ENCODE data around the gene PHC3. TPM values are rescaled to one million over a fixed set of nuclear protein-coding genes. Genes with fewer than 3 reads are reported as not detected.

Gene PHC3
- total and polyA plus RNA-seq, 10 donors, result 4.9 to 130 (median 92.8) TPM

DNA sequence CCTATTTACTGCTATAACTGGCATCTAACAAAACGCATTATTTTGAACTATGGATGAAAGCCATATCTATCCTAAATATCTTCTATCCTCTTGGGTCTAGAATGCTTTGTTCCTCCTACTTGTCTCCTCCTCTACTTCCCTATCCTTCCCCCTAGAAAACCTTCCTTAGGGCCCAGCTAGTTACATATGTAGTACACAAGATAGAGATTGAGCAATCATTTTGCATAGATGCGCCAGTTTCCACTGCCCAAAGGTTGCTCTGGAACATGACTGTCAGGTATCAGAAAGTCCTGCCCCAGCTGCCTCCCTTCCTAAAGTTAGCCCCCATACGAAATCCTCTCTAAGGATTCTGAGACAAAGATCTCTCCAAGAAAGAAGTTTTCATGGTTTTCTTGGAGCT lies 88.6 kb downstream of the PHC3 start:
- intact Hi-C loops (cut with DNase I; ENCODE audit: low total_unique reads), result no loop called here
- peak in 1 of 3 donors; percentile 6 for TF ChIP-seq POLR2AphosphoS5 (IDR thresholded peaks at IDR 0.05)
- TF ChIP-seq, protein P1, sequence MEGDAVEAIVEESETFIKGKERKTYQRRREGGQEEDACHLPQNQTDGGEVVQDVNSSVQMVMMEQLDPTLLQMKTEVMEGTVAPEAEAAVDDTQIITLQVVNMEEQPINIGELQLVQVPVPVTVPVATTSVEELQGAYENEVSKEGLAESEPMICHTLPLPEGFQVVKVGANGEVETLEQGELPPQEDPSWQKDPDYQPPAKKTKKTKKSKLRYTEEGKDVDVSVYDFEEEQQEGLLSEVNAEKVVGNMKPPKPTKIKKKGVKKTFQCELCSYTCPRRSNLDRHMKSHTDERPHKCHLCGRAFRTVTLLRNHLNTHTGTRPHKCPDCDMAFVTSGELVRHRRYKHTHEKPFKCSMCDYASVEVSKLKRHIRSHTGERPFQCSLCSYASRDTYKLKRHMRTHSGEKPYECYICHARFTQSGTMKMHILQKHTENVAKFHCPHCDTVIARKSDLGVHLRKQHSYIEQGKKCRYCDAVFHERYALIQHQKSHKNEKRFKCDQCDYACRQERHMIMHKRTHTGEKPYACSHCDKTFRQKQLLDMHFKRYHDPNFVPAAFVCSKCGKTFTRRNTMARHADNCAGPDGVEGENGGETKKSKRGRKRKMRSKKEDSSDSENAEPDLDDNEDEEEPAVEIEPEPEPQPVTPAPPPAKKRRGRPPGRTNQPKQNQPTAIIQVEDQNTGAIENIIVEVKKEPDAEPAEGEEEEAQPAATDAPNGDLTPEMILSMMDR (IDR thresholded peaks at IDR 0.05 in 8 of 11, conservative IDR thresholded peaks at IDR 0.05 in 3 of 11), result no peak
- peaks cover 0 to 100% (median 42%) of the 10 kb centered on the region in 6 donors for H3K36me3 ChIP-seq

DNA sequence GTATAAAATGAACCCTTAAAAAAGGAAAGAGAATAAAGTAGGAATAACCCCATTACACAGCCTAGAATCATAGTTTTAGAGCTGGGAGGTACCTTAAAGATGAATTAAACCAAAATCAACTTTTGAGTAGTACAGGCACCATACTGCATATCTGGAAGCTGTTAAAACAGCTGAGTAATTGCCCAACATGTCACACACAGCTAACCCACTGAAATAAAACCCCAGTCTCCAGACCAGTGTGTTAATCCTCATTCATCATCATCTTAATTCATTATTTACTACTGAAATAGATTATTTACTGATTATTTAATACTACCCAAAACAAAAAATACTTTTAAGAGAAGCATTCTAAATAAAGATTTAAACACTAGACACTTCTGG lies 90.9 kb downstream of the PHC3 start:
- peaks cover 0 to 6% (median 0%) of the 10 kb centered on the region in 6 donors for H3K4me1 ChIP-seq
- H3K27ac ChIP-seq, result no peak overlapping the region
- no peaks in the 10 kb centered on the region for H3K27me3 ChIP-seq (replicated peaks in 1 of 7)
- no peaks in the 10 kb centered on the region for H3K9me3 ChIP-seq
- no peak for DNase-seq
- intact Hi-C loops (cut with DNase I; ENCODE audit: low total_unique reads), result no loop called here
- H3K4me3 ChIP-seq, result no peak overlapping the region
- no peak for TF ChIP-seq POLR2A (IDR thresholded peaks at IDR 0.05)
- peaks cover 0 to 99% (median 39%) of the 10 kb centered on the region in 6 donors for H3K36me3 ChIP-seq

More for the DNA sequence above, 88.6 kb downstream of the PHC3 start:
- Histone ChIP-seq H3K4me1 (peaks cover 0 to 6% (median 0%) of the 10 kb centered on the region in 6 donors), H3K27me3 (replicated peaks in 1 of 7) (no peaks in the 10 kb centered on the region), H3K4me3 (no peak overlapping the region), H3K9me3 (no peaks in the 10 kb centered on the region), H3K27ac (peak overlapping the region in 1 of 8 donors; percentile 2)
- WGBS, 5 donors, result 85 to 96% (median 92%) methylated on average over 3 of the region's 3 CpGs
- DNase-seq, result no peak

DNA sequence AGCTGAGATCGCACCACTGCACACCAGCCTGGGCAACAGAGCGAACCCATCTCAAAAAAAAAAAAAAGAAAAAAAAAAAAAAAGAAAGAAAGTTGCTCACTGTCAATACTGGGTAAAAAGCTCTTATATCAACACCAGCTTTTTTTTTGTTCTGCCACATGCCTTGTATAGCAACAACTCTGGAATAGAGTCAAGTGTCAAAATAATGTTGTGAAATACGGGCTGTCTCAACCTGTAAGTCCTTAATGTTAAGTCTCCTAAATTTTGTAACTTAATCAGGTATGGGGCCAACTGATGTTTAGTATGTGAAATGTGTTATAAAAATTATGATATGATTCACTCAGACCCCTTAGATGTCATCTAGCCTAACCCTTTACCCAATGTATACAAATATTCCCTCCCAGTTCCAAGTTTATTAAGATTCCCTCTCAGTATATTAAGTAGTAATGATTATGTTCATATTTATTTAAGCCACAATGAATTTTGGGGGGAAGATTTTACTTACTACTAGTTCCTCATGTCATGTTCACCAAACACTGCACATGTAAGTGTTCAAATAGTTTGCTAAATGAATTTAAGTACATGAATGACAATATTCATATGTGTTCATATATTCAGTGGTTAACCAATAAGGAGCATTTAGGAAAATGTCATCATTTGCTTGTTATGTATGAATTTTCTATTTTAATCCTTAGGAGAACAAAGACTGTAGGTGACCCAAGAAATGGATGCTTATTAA lies 91.5 kb downstream of the PHC3 start:
- TF ChIP-seq, protein P1 (IDR thresholded peaks at IDR 0.05 in 8 of 11, conservative IDR thresholded peaks at IDR 0.05 in 3 of 11), result no peak
- no peak for TF ChIP-seq POLR2AphosphoS5 (IDR thresholded peaks at IDR 0.05)
- no peak for TF ChIP-seq POLR2A (IDR thresholded peaks at IDR 0.05)
- H3K4me3 ChIP-seq, result no peak overlapping the region
- H3K36me3 ChIP-seq, result peaks cover 0 to 99% (median 38%) of the 10 kb centered on the region in 6 donors
- no peaks in the 10 kb centered on the region for H3K9me3 ChIP-seq
- H3K27me3 ChIP-seq (replicated peaks in 1 of 7), result no peaks in the 10 kb centered on the region
- H3K4me1 ChIP-seq, result peaks cover 0 to 6% (median 0%) of the 10 kb centered on the region in 6 donors
- WGBS, 5 donors, result 83 to 98% (median 89%) methylated on average over 3 of the region's 3 CpGs
- intact Hi-C loops (cut with DNase I; ENCODE audit: low total_unique reads), result no loop called here
- no peak for DNase-seq
- no peak overlapping the region for H3K27ac ChIP-seq

DNA sequence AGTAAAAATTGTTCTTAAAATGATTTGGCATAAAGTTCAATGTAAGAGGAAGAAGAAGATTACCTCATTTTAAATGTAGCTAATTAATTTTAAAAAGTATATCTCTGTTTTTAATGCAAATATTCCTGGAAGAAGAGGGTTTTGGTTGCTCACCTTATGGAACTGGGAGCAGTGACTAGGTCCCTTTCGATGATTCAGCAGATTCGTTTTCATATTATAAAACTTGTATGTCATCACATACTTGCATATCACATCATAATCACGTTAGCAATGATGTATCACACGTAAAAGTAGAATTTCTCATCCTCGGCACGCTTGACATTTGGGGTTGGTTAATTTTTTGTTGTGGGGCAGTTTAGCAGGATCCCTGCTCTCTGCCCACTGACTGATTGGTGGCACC lies 96.1 kb downstream of the PHC3 start:
- H3K9me3 ChIP-seq, result no peaks in the 10 kb centered on the region
- peaks cover 0 to 2% (median 0%) of the 10 kb centered on the region in 6 donors for H3K4me1 ChIP-seq
- H3K27ac ChIP-seq, result no peak overlapping the region
- H3K4me3 ChIP-seq, result no peak overlapping the region
- no peak for TF ChIP-seq POLR2A (IDR thresholded peaks at IDR 0.05)
- TF ChIP-seq, protein P1 (IDR thresholded peaks at IDR 0.05 in 8 of 11, conservative IDR thresholded peaks at IDR 0.05 in 3 of 11), result no peak
- TF ChIP-seq POLR2AphosphoS5 (IDR thresholded peaks at IDR 0.05), result peak in 1 of 3 donors; percentile 9
- WGBS, 5 donors, result 94 to 99% (median 95%) methylated on average over 6 of the region's 6 CpGs
- H3K27me3 ChIP-seq (replicated peaks in 1 of 7), result no peaks in the 10 kb centered on the region
- intact Hi-C loops (cut with DNase I; ENCODE audit: low total_unique reads), result no loop called here
- DNase-seq, result no peak
- peaks cover 0 to 100% (median 23%) of the 10 kb centered on the region in 6 donors for H3K36me3 ChIP-seq

Measured in spleen (tissue), 11 donors.